MM.1S (cell line): Measurements from ENCODE around the gene EMB.
A peak's percentile ranks its signal among the peaks of the same experiment; 100 is the strongest.
"Not testable (repeated sequence)": the region's sequence is repeated elsewhere in the genome, so short reads cannot be mapped to it uniquely, and the experiment has no call there.

Experiments used
- DNase-seq: peaks from one replicate; pipeline ENCODE4 v3.0.0-alpha.2; 2015
- H2AFZ ChIP-seq: fragments of 300-600 bp; sonication (generic); 2 replicates; pipeline ENCODE4 v1.6.0; 2016; ENCODE audit warnings: antibody characterized with exemption, low read length
- H3F3A ChIP-seq: fragments of 300-600 bp; sonication (generic); 2 replicates; pipeline ENCODE4 v1.6.1; 2016; ENCODE audit warnings: mild to moderate bottlenecking, antibody characterized with exemption, low read length, moderate library complexity, mixed read lengths; ENCODE audit not compliant: insufficient read depth
- H3K27ac ChIP-seq: fragments of 300-600 bp; sonication (generic); 2 replicates; pipeline ENCODE4 v1.5.1; 2016; ENCODE audit warnings: mild to moderate bottlenecking, low read length
- H3K27me3 ChIP-seq: fragments of 300-600 bp; sonication (generic); replicated peaks from 2 replicates; pipeline ENCODE4 v1.6.0; 2016; ENCODE audit warnings: low read length; ENCODE audit not compliant: insufficient read depth
- H3K36me3 ChIP-seq: fragments of 300-600 bp; sonication (generic); replicated peaks from 2 replicates; pipeline ENCODE4 v1.6.1; 2016; ENCODE audit warnings: mild to moderate bottlenecking, low read length, mixed read lengths; ENCODE audit not compliant: insufficient read depth
- H3K4me1 ChIP-seq: fragments of 300-600 bp; sonication (generic); 2 replicates; pipeline ENCODE4 v1.6.1; 2016; ENCODE audit warnings: low read length, mixed read lengths
- H3K4me2 ChIP-seq: fragments of 300-600 bp; sonication (generic); 2 replicates; pipeline ENCODE4 v1.6.0; 2016; ENCODE audit warnings: low read depth, low read length
- H3K4me3 ChIP-seq: fragments of 300-600 bp; sonication (generic); 2 replicates; pipeline ENCODE4 v1.5.1; 2016; ENCODE audit warnings: low read length, mixed read lengths
- H3K79me2 ChIP-seq: fragments of 300-600 bp; sonication (generic); 2 replicates; pipeline ENCODE4 v1.6.1; 2016; ENCODE audit warnings: mixed run types, low read length, mixed read lengths
- H3K9ac ChIP-seq: fragments of 300-600 bp; sonication (generic); 2 replicates; pipeline ENCODE4 v1.6.1; 2016; ENCODE audit warnings: low read length, mixed read lengths
- H3K9me2 ChIP-seq: fragments of 300-600 bp; sonication (generic); replicated peaks from 2 replicates; pipeline ENCODE4 v1.6.1; 2016; ENCODE audit warnings: mild to moderate bottlenecking, low read length, mixed read lengths; ENCODE audit not compliant: insufficient read depth
- H3K9me3 ChIP-seq: fragments of 300-600 bp; sonication (generic); replicated peaks from 2 replicates; pipeline ENCODE4 v1.6.1; 2016; ENCODE audit warnings: mild to moderate bottlenecking, low read length, mixed read lengths; ENCODE audit not compliant: insufficient read depth
- H4K20me1 ChIP-seq: fragments of 300-600 bp; sonication (generic); 2 replicates; pipeline ENCODE4 v1.6.1; 2016; ENCODE audit warnings: mild to moderate bottlenecking, low read length, moderate library complexity, mixed read lengths; ENCODE audit not compliant: insufficient read depth
- EZH2 ChIP-seq: fragments of 300-600 bp; sonication (generic); optimal IDR thresholded peaks from 2 replicates; pipeline ENCODE3; 2017; ENCODE audit warnings: low read depth, mild to moderate bottlenecking, antibody characterized with exemption, low read length, mixed read lengths
- EZH2phosphoT487 ChIP-seq: fragments of 300-600 bp; sonication (generic); IDR thresholded peaks from 2 replicates; pipeline ENCODE4 v1.6.1; 2018; ENCODE audit warnings: antibody characterized with exemption, low read length
- TF ChIP-seq, protein P1 (sequence below): fragments of 300-600 bp; sonication (generic); IDR thresholded peaks from 2 replicates; pipeline ENCODE4 v1.5.1; 2016; ENCODE audit warnings: antibody characterized with exemption, low read length, mixed read lengths

The EMB gene

DNA sequence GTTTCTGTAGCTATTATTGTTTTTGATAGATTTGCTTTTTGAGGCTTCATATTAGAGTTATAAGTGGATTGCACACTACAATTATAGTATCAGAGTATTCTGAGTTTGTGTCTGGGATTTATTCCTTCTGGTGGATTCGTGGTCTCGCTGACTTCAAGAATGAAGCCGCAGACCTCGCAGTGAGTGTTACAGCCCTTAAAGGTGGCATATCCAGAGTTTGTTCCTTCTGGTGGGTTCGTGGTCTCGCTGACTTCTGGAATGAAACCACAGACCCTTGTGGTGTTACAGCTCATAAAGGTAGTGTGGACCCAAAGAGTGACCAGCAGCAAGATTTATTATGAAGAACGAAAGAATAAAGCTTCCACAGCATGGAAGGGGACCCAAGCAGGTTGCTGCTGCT lies 6.9 kb upstream of the EMB start:
- Histone ChIP-seq H3K4me1 (peaks cover 14% of the 10 kb centered on the region), H3K27ac (no peak overlapping the region)
- TF ChIP-seq EZH2: no peak

DNA sequence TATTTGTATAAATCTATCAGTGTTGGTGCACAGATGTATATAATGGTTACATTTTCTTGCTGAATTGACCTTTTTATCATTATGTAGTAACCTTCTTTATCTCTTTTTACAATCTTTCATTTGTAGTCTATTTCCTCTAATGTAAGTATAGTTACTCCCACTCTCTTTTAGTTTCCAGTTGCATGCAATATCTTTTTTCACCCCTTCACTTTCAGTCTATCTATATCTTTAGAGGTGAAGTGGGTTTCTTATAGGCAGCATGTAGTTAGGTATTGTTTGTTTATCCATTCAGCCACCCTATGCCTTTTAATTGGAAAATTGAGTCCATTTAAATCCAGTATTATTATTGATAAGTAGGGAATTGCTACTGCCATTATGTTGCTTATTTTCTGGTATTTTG lies 6.1 kb upstream of the EMB start:
- Histone ChIP-seq H3K27ac (no peak overlapping the region), H3K79me2 (no peaks in the 10 kb centered on the region), H2AFZ (no peak overlapping the region), H4K20me1 (no peaks in the 10 kb centered on the region), H3K4me3 (no peak overlapping the region), H3K9me3 (no peaks in the 10 kb centered on the region), H3K27me3 (no peaks in the 10 kb centered on the region), H3K9me2 (no peaks in the 10 kb centered on the region), H3K4me1 (peaks cover 21% of the 10 kb centered on the region), H3K9ac (no peak overlapping the region), H3F3A (peaks cover 13% of the 10 kb centered on the region), H3K4me2 (no peak overlapping the region), H3K36me3 (no peaks in the 10 kb centered on the region)
- DNase-seq: no peak
- TF ChIP-seq EZH2phosphoT487 (no peak), EZH2 (no peak)
- TF ChIP-seq, protein P1, sequence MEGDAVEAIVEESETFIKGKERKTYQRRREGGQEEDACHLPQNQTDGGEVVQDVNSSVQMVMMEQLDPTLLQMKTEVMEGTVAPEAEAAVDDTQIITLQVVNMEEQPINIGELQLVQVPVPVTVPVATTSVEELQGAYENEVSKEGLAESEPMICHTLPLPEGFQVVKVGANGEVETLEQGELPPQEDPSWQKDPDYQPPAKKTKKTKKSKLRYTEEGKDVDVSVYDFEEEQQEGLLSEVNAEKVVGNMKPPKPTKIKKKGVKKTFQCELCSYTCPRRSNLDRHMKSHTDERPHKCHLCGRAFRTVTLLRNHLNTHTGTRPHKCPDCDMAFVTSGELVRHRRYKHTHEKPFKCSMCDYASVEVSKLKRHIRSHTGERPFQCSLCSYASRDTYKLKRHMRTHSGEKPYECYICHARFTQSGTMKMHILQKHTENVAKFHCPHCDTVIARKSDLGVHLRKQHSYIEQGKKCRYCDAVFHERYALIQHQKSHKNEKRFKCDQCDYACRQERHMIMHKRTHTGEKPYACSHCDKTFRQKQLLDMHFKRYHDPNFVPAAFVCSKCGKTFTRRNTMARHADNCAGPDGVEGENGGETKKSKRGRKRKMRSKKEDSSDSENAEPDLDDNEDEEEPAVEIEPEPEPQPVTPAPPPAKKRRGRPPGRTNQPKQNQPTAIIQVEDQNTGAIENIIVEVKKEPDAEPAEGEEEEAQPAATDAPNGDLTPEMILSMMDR: no peak

More for the DNA sequence above, 6.9 kb upstream of the EMB start:
- no peaks in the 10 kb centered on the region for H3K9me2 ChIP-seq
- H3K4me2 ChIP-seq: no peak overlapping the region
- no peak overlapping the region for H2AFZ ChIP-seq
- no peak overlapping the region for H3K4me3 ChIP-seq
- H4K20me1 ChIP-seq: no peaks in the 10 kb centered on the region
- H3F3A ChIP-seq: peaks cover 11% of the 10 kb centered on the region
- no peak overlapping the region for H3K9ac ChIP-seq
- H3K27me3 ChIP-seq: no peaks in the 10 kb centered on the region
- no peak for DNase-seq
- H3K79me2 ChIP-seq: no peaks in the 10 kb centered on the region
- no peaks in the 10 kb centered on the region for H3K9me3 ChIP-seq
- no peaks in the 10 kb centered on the region for H3K36me3 ChIP-seq

DNA sequence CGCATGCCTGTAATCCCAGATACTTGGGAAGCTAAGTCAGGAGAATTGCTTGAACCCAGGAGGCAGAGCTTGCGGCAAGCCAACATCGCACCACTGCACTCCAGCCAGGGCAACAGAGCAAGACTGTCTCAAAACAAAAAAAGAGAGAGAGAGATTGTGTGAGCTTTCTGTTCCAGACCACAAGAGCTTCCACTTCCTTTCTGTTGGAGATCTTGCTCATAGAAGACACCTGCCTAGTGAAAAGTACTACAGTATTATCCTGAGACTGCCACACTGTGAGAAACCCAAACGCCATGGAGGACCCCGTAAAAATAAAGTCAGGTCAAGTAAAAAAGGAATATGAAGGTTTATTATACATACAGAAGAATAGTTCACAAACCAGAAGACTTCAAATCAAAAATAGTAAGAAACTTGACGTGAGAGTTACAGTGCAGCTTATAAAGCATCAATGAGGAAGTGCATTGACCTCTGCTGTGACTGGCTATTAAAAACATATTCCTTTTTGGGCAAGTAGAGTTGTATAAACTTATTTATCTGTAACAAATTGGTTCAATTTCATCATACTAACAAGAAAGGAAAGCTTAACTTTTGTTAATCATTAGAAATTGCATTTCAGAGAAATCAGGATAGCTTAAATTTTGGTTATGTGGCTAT lies 4.3 kb upstream of the EMB start:
- Histone ChIP-seq H3K36me3 (no peaks in the 10 kb centered on the region), H3K79me2 (no peaks in the 10 kb centered on the region; the same call in 1 of the 2 replicates), H3K9me2 (no peaks in the 10 kb centered on the region), H3K4me2 (peak overlapping the region; percentile 67), H3F3A (peaks cover 31% of the 10 kb centered on the region), H3K4me1 (peaks cover 23% of the 10 kb centered on the region), H4K20me1 (no peaks in the 10 kb centered on the region), H3K27me3 (no peaks in the 10 kb centered on the region), H3K9me3 (no peaks in the 10 kb centered on the region), H2AFZ (peak overlapping the region; percentile 87), H3K9ac (peak overlapping the region; percentile 42; the same call in 1 of the 2 replicates), H3K27ac (peak overlapping the region; percentile 82; the same call in 1 of the 2 replicates), H3K4me3 (0 out of 2 replicates have a peak overlapping the region, but pooled peaks have one; percentile 30)
- DNase-seq: peak; percentile 83
- TF ChIP-seq EZH2 (no peak), EZH2phosphoT487 (no peak)
- TF ChIP-seq, protein P1: no peak

DNA sequence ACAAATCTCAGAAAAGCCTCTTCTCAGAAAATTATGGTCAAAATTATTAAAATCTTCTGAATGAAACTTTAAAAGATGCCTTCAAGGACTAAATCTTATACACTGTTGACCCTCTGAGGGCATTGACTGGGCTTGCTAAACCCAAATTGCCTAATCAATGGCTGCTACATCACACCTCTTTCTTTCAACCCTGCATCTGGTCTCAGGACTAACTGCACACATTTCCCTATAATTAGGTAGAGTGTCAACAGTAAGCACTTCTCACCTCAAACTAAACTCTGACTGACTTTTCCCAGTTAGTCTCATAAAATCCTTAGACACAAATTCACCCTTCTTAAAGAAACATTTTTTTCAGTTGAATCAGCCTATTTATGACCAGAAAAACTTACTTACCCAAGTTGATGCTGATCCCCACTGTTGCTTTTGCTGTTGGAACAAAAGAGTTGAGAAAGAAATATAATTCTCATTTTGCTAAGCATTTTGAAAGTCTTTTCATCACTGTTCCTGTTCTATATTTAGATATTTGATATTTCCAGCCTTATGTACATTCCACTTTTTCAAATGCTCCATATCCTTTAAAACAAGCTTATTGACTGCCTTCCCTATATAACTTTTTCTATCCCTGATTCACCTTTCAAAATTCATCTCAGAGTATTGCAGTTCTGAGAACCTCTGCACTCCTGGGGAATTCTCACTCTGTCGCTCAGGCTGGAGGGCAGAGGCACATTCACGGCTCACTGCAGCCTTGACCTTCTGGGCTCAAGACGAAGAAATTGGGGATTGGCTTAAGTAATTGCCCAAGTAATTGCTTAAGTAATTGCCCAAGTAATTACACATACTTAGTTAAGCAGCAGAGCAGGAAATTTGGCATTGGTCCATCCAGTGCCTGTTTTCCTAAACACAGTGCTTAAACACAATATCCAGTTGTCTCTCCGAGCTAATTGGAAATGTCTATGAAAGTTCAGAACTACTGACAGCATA lies 1.8 kb upstream of the EMB start:
- Histone ChIP-seq H3K79me2 (peaks cover 13% of the 10 kb centered on the region), H3K27ac (peak overlapping the region; percentile 99; the same call in 1 of the 2 replicates), H3K4me2 (peak overlapping the region; percentile 66), H3F3A (peaks cover 31% of the 10 kb centered on the region), H3K4me1 (peaks cover 25% of the 10 kb centered on the region)
- not testable (repeated sequence) for H3K9me3 ChIP-seq, H3K27me3 ChIP-seq, H3K9me2 ChIP-seq, H4K20me1 ChIP-seq, H3K36me3 ChIP-seq, H3K4me3 ChIP-seq, H2AFZ ChIP-seq, DNase-seq, H3K9ac ChIP-seq
